HG03558 (cell line): ENCODE data around the gene B4GALT6.
"Not testable (repeated sequence)": the region's sequence is repeated elsewhere in the genome, so short reads cannot be mapped to it uniquely, and the experiment has no call there.

ENCODE experiments used
- ATAC-seq: cut with Tn5 transposase; IDR thresholded peaks from one replicate; pipeline ENCODE4 v1.9.1; 2021; ENCODE audit warnings: moderate number of reproducible peaks; ENCODE audit not compliant: unreplicated experiment; ENCODE audit errors: extremely low read depth

Gene B4GALT6, protein sequence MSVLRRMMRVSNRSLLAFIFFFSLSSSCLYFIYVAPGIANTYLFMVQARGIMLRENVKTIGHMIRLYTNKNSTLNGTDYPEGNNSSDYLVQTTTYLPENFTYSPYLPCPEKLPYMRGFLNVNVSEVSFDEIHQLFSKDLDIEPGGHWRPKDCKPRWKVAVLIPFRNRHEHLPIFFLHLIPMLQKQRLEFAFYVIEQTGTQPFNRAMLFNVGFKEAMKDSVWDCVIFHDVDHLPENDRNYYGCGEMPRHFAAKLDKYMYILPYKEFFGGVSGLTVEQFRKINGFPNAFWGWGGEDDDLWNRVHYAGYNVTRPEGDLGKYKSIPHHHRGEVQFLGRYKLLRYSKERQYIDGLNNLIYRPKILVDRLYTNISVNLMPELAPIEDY

DNA sequence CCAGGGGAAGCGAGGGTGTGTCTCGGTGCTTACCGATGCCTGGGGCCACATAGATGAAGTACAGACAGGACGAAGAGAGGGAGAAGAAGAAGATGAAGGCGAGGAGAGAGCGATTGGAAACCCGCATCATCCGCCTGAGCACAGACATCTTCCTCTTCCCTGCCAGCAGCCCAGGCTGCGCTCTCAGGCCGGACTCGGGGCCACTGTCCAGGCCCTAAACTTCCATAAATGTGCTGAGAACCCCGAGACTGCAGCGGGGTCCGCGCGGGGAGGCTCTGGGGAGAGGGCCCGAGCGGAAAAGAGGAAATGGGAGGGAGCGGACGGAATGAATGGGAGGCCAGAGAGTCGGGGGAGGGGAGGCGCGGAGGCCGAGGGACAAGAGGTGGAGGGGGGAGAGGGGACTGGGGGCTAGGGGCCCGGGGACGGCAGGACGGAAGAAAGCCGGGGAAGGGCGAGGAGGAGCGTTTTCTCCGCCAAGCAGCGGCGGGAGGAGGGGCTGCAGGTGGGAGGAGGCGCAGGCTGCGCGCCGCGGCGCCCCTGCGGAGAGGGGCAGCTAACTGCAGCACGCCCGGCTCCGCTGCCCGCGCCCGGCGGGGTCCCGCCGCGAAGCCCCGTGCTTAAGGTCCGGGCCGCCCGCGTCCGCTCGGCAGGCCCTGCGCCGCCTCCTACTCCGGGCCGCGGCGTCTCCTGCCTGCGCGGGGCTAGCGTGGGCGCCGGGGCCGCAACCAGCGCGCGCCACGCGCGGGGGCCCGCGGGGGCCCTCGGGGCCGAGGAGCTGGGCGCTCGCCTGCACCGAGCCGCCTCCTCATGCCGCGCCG is at the start of gene B4GALT6:
Gene B4GALT6 (minus strand): TSS at position 303 of the 818 bp plus-strand sequence. CDS start 155 bp downstream, at position 148.
- peak; percentile 20 for ATAC-seq

DNA sequence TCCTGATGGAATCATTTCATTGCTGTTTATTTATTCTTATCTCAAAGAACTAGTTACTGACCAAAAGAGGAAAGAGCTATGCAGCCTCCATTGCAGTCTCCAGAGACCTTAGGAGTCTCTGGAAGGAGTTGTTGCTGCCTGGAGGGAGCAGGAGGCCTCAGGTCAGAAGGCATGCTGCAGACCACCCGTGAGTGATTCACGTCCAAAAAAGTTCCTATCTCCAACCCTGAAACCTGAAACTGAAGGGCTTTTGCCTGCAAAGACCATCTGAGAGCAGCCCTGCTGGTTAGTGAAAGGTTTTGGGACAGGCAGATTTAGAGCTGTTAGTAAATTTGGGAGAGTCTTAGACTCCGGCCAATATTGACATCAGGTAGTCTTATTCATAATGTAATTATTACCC is 47.2 kb upstream of the B4GALT6 start:
- no peak for ATAC-seq

DNA sequence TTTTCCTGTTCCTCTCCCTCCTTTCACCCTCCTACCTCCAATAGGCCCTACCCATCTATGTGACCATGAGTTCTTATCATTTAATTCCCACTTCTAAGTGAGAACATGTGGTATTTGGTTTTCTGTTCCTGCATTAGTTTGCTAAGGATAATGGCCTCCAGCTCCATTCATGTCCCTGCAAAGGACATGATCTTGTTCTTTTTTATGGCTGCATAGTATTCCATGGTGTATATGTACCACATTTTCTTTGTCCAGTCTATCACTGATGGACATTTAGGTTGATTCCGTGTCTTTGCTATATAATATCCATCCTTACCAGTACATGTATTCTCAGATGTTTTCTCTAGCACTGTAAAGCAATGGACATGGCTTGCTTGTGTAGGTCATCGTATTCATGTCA is 44.8 kb upstream of the B4GALT6 start:
- not testable (repeated sequence) for ATAC-seq

GRCh38 chr18:31723990-31724711 is 39.8 kb upstream of the B4GALT6 start:
- ATAC-seq, result no peak

DNA sequence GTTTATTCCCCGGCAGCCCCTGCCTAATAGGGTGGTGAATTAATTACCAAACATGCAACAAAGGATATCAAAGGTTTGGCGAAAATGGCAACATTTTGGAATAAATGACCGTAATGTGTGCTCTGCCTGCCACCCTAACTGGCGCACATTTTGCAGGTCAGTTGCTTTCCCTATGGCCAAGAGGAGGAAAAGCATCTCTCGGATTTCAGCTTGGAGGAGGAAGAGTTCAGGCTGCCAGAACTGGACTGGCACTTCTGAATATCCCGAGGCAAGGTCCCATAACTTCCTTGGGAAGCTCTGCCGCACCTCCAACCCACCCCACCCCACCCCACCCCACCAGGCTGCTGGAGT is 39.2 kb upstream of the B4GALT6 start:
- no peak for ATAC-seq

GRCh38 chr18:31722369-31722957 is 38.1 kb upstream of the B4GALT6 start:
- ATAC-seq, result peak; percentile 97

DNA sequence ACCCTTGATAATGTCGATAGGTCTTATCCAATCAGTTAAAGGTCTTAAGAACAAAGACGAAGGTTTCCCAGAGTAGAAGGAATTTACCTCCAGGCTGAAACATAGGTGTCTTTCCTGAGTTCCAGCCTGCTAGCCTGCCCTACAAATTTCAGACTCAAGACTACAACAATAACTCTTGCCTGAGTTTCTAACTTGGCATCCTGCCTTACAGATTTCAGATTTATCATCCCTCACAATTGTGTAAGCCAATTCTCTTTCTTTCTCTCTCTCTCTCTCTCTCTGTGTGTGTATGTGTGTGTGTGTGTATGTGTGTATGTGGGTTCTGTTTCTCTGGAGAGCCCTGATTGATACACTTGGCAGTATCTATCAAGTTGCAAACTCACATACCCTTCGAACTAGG is 37.2 kb upstream of the B4GALT6 start:
- no peak for ATAC-seq

DNA sequence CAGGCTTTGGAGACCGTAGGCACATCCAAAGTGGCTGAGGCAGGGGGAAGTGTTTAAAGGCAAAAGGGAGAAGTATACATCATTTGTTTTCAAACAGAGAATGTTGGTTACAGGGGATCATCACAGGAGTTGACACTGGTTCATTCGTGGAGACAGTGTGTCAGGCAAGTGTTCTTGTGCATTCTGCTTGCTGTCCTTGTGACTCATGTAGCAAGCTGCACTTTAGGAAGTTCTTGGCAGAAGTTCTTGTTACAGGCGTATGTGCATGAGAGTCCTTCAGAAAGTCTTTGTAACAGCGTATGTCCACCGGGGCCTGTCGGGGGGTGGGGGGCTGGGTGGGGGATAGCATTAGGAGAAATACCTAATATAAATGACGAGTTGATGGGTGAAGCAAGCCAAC is 36.5 kb upstream of the B4GALT6 start:
- no peak for ATAC-seq

- no peak for ATAC-seq
These were observed 35.1 kb upstream of the B4GALT6 start for GRCh38 chr18:31719363-31720006.

DNA sequence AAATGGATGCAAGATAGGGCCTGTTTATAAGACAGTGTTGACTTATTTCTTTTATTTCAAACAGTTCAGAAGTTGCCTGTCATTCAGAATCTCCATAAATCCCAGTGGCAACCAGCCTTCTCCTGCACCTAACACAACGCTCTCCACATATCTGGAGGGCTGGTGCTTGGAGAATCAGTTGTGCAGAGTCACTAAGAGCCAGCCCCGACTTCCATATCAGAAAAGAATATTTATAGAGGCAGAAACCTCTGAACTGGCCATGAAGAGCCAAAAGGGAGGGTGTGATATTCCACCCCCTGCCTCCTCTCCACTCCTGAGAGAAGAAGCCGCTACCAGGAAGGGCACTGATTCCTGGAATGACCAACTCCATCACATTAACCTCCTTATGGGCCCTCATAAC is 34.0 kb upstream of the B4GALT6 start:
- ATAC-seq, result no peak

GRCh38 chr18:31716362-31716761 is 32.0 kb upstream of the B4GALT6 start:
- no peak for ATAC-seq

DNA sequence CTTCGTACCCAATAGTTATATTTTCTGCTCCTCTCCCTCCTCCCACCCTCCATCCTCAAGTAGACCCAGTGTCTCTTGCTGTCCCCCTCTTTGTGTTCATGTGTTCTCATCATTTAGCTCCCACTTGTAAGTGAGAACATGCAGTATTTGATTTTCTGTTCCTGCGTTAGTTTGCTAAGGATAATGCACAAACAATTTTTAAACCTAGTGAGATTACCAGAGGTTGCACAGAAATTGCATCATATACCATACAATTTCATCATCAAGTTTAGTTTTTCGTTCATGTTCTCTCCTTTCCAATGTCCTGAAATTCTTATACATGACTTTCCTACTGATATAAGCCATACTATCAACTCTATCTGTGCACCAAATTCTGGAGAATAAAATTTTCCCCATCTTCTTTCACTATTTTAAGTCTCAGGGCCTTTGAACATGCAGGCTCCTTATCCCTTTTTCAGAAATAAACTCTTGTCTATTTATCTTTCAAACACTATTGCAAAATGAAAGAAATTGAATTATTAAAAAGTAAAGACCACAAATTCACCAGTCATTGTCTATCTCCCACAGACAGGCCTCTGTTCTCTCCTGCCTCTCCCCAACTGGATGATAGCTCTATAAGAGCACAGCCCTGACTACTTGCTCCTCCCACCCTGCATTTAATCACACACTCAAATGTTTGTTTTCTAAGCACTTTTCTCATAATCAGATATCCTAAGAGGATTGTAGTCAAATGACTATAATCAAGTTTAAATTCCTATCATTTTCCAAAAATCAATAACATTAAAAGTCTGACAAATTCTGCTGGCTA is 27.2 kb upstream of the B4GALT6 start:
- ATAC-seq, result no peak

DNA sequence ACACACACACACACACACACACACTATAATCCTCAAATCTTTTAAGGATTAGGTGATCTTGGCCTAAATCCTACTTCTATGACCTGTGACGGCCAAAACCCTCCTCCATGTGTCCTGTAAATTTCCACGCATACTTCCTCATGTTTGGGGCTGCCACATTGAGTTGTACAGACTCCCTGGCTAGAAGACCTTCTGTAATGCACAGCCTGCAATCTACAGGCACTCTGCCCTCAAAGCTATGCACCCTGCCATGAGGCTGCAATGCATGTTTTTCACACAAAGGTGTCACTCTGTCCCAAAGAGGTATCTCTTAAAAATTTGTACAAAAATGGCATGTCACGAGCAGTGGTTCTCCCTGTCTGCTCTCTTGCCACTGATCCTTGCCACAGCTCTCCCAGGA is 26.4 kb upstream of the B4GALT6 start:
- ATAC-seq, result no peak

GRCh38 chr18:31707815-31708214 is 23.4 kb upstream of the B4GALT6 start:
- ATAC-seq, result no peak

DNA sequence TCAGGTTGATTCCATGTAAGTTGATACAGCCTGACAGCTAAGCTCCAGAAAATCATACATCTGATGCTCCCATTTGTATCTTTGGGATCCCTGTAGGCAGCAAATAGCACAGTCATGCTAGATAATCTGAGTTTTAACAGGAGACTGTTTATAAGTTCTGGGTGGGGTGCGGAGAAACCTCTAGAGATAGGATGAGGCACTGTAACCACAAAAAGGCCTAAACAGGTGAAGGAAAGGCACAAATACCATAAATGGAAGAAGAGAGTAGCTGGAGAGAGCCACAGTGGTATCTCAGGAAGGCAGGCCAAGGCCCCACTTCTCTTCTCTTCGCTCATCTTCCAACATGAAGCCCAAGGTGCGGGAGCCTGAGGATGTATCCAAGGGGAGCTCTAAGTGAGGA is 18.1 kb upstream of the B4GALT6 start:
- no peak for ATAC-seq

DNA sequence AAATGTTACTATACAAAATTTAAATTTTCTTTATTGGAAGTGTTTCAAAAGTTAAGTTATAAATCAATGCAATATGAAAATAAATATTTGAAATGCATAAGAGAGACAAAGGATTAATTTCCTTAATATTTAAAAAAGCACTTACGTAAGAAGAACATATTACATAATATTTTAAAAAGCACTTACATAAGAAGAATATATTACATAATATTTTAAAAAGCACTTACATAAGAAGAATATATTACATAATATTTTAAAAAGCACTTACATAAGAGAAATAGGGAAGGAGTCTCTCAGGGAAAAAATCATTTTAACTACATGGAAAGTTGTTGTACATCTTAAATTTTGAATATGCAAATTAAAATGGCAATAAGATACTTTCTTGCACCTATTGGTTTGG is 17.4 kb upstream of the B4GALT6 start:
- no peak for ATAC-seq

GRCh38 chr18:31700990-31701389 is 16.6 kb upstream of the B4GALT6 start:
- ATAC-seq, result no peak

DNA sequence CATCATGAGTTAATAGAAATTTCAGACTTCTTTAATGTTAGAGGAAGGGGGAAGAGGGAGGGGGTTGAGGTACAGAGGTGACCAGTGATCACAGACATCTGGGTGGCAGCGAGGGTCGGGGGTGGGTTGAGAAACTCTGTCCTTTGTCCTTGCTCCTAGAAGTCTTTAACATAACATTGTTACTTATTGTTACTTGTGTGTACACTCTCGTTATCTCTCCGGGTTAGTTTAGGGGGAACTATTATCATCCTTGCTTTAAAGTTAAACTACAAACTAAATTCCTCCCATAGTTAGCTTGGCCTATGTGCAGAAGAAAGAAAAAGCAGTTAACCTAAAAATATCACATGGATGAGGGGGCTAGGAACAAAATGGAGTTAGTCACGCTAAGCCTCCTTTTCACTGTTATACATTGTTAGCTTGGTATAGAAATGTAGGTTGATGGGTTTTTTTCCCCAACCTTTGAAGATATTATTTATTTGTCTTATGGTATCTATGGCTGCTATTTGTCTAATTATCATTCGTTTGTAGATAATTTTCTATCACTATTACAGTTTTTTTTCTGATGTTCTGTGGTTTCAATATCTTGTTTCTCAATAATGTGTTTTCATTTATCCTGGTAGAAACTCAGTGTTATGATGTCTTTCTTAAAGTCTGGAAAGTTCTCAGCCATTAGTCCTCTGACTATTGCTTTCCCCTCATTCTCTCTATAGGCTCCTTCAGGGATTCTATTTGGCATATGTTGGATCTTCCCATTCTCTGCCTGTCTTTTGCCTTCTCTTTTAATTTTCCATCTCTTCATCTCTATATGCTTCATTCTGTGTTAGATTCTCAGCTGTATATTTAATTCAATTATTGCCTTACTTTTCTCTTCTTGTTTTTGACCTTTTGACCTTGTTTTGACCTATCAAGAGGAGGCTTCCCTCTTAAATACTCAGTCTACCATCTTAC is 13.2 kb upstream of the B4GALT6 start:
- ATAC-seq, result no peak
